Activated CD8-positive, alpha-beta memory T cell treated with anti-CD3 and anti-CD28 coated beads for 4 hours (primary cell): ENCODE data around the gene RMDN2.
"Not testable (repeated sequence)": the region's sequence is repeated elsewhere in the genome, so short reads cannot be mapped to it uniquely, and the experiment has no call there.

ENCODE experiments used
- DNase-seq, 2 donors: peaks; one replicate each; pipeline ENCODE4 v3.0.0-alpha.2; 2020; ENCODE audit warnings: low read depth in 2 of 2

RMDN2 gene

GRCh38 chr2:37932873-37933272 lies 7.8 kb downstream of the RMDN2 start:
- not testable (repeated sequence) for DNase-seq

DNA sequence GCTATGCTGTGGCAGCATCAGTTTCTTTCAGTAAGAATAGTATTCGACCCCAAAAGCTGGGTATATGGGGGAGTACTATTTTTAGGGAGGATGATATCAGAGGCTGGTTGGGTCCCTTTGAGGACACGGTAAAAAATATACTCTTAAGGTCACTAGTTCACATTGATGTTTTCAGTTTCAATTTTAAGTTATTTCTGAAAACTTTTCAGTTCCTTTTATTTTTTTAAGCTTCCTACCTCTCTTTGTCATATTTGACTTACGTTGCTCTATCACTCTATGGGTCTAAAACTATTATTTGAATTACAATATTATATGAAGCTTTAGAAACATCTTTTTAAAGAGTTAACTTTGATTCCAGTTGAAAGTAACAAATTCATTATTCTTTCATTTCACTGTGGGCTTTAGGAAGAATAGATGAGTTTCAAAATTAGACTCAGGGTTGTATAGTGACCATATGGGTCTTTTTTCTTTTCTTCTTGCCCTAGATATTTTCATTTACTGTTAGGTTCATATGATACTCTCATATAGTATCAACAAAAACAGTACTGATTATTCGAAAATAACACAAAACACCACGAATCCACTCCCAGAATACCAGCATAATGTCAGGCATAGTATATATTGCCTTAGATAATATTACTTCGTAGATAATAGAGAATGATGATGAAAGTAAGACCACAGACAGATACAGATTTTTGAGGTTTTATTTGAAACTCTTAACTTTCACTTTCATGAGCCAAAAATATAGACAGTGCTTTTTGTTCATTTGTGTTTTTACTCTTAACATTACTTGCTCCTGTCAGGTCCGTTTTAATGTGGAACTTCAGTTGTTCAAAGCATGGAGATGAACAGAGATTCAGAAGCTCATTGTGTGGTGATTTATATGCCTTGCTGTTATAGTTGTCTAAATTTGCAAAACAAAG lies 9.8 kb downstream of the RMDN2 start:
- no peak for DNase-seq

DNA sequence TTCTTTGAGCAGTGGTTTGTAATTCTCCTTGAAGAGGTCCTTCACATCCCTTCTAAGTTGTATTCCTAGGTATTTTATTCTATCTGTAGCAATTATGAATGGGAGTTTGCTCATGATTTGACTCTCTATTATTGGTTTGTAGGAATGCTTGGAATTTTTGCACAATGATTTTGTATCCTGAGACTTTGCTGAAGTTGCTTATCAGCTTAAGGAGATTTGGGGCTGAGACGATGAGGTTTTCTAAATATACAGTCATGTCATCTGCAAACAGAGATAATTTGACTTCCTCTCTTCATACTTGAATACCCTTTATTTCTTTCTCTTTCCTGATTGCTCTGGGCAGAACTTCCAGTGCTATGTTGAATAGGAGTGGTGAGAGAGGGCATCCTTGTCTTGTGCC lies 12.5 kb downstream of the RMDN2 start:
- DNase-seq: not testable (repeated sequence)

DNA sequence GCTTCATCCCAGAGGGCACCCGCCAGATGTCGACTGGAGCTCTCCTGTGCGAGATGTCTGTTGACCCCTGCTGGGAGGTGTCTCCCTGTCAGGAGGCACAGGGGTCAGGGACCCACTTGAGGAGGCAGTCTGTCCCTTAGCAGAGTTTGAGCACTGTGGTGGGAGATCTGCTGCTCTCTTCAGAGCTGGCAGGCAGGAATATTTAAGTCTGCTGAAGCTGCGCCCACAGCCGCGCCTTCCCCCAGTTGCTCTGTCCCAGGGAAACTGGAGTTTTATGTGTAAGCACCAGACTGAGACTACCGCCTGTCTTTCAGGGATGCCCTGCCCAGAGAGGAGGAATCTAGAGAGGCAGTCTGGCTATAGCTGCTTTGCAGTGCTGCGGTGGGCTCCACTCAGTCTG lies 16.2 kb downstream of the RMDN2 start:
- DNase-seq: not testable (repeated sequence)

- no peak for DNase-seq
Measured at GRCh38 chr2:37944268-37944667, 19.2 kb downstream of the RMDN2 start.

DNA sequence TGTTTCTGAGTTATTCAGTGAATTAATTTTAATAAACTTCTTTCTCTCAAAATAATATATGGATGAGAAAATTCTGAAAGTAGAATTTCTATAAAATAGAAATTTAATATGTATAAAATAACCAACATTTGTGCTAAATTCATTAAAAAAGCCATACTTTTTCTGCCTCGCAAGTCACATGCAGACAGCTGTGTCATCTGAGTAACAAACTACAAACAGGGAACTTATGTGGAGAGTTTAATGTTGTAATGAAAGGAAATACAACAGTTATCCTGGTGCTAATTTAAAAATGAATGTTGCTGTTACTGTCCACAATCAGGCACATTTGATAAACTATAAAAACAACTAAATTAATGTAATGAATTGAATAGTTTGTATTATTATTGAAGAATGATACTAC lies 22.2 kb downstream of the RMDN2 start:
- DNase-seq: no peak

DNA sequence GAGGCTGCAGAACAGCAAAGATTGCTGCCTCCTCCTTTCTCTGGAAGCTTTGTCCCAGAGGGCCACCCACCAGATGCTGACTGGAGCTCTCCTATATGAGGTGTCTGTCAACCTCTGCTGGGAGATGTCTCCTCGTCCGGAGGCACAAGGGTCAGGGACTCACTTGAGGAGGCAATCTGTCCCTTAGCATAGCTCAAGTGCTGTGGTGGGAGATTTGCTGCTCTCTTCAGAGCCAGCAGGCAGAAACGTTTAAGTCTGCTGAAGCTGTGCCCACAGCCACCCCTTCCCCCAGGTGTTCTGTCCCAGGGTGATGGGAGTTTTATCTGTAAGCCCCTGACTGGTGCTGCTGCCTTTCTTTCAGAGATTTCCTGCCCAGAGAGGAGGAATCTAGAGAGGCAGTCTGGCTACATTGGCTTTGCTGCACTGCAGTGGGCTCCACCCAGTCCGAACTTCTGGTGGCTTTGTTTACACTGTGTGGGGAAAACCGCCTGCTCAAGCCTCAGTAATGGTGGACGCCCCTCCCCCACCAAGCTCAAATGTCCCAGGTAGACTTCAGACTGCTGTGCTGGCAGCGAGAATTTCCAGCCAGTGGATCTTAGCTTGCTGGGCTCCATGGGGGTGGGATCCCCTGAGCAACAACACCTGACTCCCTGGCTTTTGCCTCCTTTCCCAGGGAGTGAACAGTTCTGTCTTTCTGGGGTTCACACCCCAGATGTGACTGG lies 37.1 kb downstream of the RMDN2 start:
- DNase-seq: not testable (repeated sequence)

DNA sequence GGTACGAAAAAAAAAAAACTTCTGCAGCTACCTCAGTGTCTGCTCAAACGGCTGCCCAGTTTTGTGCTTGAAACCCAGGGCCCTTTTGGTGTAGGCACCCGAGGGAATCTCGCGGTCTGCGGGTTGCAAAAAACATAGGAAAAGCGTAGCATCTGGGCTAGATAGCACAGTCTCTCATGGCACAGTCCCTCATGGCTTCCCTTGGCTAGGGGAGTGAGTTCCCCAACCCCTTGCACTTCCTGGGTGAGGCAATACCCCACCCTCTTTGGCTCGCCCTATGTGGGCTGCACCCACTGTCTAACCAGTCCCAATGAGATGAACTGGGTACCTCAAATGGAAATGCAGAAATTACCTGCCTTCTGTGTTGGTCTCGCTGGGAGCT lies 37.6 kb downstream of the RMDN2 start:
- DNase-seq: not testable (repeated sequence)

DNA sequence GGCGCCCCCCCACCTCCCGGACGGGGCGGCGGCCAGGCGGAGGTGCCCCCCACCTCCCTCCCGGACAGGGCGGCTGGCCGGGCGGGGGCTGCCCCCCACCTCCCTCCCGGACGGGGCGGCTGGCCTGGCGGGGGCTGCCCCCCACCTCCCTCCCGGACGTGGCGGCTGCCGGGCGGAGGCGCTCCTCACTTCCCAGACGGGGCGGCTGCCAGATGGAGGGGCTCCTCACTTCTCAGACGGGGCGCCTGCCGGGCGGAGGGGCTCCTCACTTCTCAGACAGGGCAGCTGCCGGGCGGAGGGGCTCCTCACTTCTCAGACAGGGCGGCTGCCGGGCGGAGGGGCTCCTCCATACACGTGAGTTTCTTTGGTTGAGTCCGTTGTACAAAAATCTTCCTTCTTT lies 38.8 kb downstream of the RMDN2 start:
- DNase-seq: not testable (repeated sequence)

DNA sequence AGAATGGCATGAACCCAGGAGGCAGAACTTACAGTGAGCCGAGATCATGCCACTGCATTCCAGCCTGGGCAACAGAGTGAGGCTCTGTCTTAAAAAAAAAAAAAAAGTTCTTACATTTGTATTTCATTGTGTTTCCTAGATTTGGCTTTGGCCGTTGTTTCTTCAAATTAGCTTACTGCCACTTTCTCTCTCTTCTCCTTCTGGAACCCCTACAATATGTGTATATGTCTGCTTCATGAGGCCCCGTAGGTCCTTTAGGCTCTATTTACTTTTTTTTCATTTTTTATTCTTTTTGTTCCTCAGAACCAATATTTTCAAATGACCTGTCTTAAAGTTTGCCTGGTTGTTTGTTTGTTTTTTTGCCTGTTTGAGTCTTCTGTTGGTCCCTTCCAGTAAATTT lies 41.2 kb downstream of the RMDN2 start:
- DNase-seq: no peak

- no peak for DNase-seq
Measured at GRCh38 chr2:37969731-37970130, 44.6 kb downstream of the RMDN2 start.

DNA sequence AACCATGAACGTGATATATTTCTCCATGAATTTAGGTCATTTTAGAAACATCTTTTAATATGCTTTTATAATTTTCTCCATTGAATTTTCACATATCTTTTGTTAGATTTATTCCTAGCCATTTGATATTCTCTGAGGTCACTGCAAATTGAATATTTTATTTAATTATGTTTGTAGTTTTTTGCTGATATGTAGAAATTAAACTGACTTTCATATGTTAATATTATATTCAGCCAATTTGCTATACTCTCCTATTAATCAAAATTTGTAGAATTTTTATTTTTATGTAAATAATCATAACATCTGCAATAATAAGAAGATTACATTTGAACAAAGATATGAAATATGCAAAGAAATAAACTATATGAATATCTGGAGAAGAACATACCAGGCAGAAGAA lies 46.9 kb downstream of the RMDN2 start:
- DNase-seq: no peak

DNA sequence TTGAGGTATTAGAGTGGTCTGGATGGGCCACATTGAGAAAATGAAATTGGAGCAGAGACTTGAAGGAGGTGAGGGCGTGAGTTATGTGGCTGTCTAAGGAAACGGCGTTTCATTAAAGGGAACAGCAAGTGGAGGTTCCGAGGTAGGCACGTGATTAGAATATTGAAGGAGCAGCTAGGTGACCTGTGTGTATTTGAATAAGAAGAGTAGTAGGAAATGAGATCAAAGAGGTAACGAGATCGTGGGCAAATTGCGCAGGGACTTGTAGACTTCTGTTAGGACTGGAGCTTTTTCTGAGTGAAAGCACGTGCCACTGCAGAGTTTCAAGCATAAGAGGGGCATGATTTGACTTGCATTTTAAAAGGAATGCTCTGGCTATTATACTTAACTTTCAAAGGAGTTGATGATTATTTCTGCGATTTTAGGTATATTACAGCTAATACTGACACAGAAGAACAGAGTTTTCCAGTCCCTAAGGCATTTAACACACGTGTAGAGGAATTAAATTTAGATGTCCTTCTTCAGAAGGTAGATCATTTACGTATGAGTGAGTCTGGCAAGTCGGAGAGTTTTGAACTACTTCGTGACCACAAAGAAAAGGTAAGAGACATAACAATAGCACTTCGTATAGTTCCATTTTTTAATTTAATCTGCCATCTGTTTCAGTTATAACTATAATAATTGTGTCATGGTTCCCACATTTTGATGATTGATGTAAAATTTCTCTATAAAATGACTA lies 48.7 kb downstream of the RMDN2 start:
- DNase-seq: no peak

GRCh38 chr2:37975808-37976207 lies 50.7 kb downstream of the RMDN2 start:
- DNase-seq: no peak

GRCh38 chr2:37976411-37976810 lies 51.3 kb downstream of the RMDN2 start:
- no peak for DNase-seq

GRCh38 chr2:37982147-37982582 lies 57.1 kb downstream of the RMDN2 start:
- DNase-seq: peak; percentile 11 to 24

GRCh38 chr2:37982847-37983246 lies 57.8 kb downstream of the RMDN2 start:
- no peak for DNase-seq

- no peak for DNase-seq
Measured at GRCh38 chr2:37983719-37984118, 58.6 kb downstream of the RMDN2 start.

DNA sequence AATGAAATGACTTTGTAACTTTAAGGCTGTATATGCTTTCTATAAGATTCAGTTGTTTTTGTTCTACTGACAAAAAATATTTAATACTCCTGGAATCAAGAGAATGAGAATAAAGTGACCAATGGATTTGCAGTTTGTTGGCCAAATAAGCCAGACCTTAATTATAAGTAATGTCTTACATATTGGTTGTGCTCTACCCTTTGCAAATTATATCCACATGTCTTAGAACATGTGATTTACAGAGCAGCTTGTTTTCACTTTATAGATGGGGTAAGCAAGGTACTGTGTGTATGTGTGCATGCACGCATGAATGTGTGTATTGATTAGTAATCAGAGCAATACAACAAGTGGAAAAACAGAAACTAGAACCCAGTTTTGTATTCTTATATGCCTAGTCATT lies 59.1 kb downstream of the RMDN2 start:
- DNase-seq: no peak

DNA sequence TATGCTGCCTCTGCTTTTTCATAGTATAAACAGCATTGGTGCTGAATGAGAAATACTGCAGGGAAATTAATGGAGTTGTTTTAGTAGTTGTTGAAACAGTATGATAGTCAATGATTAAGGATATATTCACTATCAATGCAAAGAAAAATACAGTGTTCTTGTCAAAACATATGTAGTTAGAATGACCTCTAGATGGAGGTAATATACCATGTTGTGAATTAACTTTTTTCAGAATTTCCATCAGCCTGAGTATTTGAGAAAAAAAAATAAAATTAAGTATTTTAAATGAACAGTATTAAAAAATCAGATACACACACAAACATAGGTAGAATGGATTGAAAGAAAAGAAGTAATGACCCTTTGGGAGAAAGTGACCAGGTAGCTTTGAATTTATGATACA lies 59.5 kb downstream of the RMDN2 start:
- no peak for DNase-seq

GRCh38 chr2:37985333-37985732 lies 60.2 kb downstream of the RMDN2 start:
- no peak for DNase-seq

GRCh38 chr2:37987098-37987775 lies 62.1 kb downstream of the RMDN2 start:
- no peak for DNase-seq
